WTC11 (cell line): ENCODE data around the gene HYAL1. TPM values are rescaled to one million over a fixed set of nuclear protein-coding genes. Genes with fewer than 3 reads are reported as not detected.

Experiments
- ATAC-seq: fragments of 200-7000 bp; cut with Tn5 transposase; 2 replicates; pipeline ENCODE4 v1.10.0; 2021; ENCODE audit warnings: mild to moderate bottlenecking, moderate library complexity
- CTCF ChIA-PET: fragments of 300-600 bp; sonication (Branson Sonifier 250); formaldehyde crosslinking; loops from one replicate; lab custom pipeline; 2021; ENCODE audit warnings: antibody characterized with exemption; lab: Charles Lee
- POLR2A ChIA-PET: fragments of 350-600 bp; sonication (Branson Sonifier 250); formaldehyde crosslinking; loops from one replicate; lab custom pipeline; 2021; ENCODE audit warnings: antibody characterized with exemption; lab: Charles Lee
- DNase-seq: peaks from one replicate; pipeline ENCODE4 v3.0.0; 2021; ENCODE audit warnings: low spot score
- H3K27ac Mint-ChIP-seq: 2 replicates; pipeline ENCODE4 v1.8.0; 2021; ENCODE audit warnings: mixed read lengths
- H3K27me3 Mint-ChIP-seq: 2 replicates; pipeline ENCODE4 v1.8.0; 2021; ENCODE audit warnings: low read depth, mild to moderate bottlenecking, moderate library complexity, mixed read lengths
- H3K36me3 Mint-ChIP-seq: 2 replicates; pipeline ENCODE4 v1.8.0; 2021; ENCODE audit warnings: mixed read lengths
- H3K4me1 Mint-ChIP-seq: 2 replicates; pipeline ENCODE4 v1.8.0; 2022; ENCODE audit warnings: mixed read lengths
- H3K4me3 Mint-ChIP-seq: 2 replicates; pipeline ENCODE4 v1.8.0; 2021; ENCODE audit warnings: mild to moderate bottlenecking, moderate library complexity, mixed read lengths
- H3K9me3 Mint-ChIP-seq: 2 replicates; pipeline ENCODE4 v1.8.0; 2021; ENCODE audit warnings: mixed read lengths
- ATF6 ChIP-seq: sonication (generic); formaldehyde crosslinking; IDR thresholded peaks from 2 replicates; pipeline ENCODE4 v1.8.1; 2023; ENCODE audit warnings: mild to moderate bottlenecking, missing genetic modification reagents
- CTCF ChIP-seq: fragments of 200-600 bp; IDR thresholded peaks from 2 replicates; pipeline ENCODE4 v1.8.0; 2022; ENCODE audit warnings: antibody characterized with exemption
- E2F5 ChIP-seq: sonication (generic); formaldehyde crosslinking; IDR thresholded peaks from 2 replicates; pipeline ENCODE4 v1.8.1; 2022; ENCODE audit warnings: mild to moderate bottlenecking, moderate library complexity, missing genetic modification reagents
- ESRRA ChIP-seq: sonication (generic); formaldehyde crosslinking; IDR thresholded peaks from 2 replicates; pipeline ENCODE4 v1.8.1; 2022; ENCODE audit warnings: mild to moderate bottlenecking, missing genetic modification reagents, borderline replicate concordance
- FOXJ3 ChIP-seq: sonication (generic); formaldehyde crosslinking; IDR thresholded peaks from 2 replicates; pipeline ENCODE4 v1.9.0; 2021; ENCODE audit warnings: missing genetic modification reagents, mild to moderate bottlenecking, borderline replicate concordance
- HMGA2 ChIP-seq: fragments of 250-450 bp; sonication (Bioruptor Pico); IDR thresholded peaks from 2 replicates; pipeline ENCODE4 v1.4.0; 2021; ENCODE audit warnings: mild to moderate bottlenecking, moderate library complexity
- KAT7 ChIP-seq: sonication (generic); formaldehyde crosslinking; IDR thresholded peaks from 2 replicates; pipeline ENCODE4 v1.8.1; 2023; ENCODE audit warnings: missing genetic modification reagents, mild to moderate bottlenecking, borderline replicate concordance
- MAX ChIP-seq: sonication (generic); formaldehyde crosslinking; IDR thresholded peaks from 2 replicates; pipeline ENCODE4 v1.8.0; 2022; ENCODE audit warnings: mild to moderate bottlenecking, missing genetic modification reagents
- MLX ChIP-seq: sonication (generic); formaldehyde crosslinking; IDR thresholded peaks from 2 replicates; pipeline ENCODE4 v1.8.1; 2023; ENCODE audit warnings: mild to moderate bottlenecking, missing genetic modification reagents, moderate library complexity
- NFATC4 ChIP-seq: fragments of 250-450 bp; sonication (Bioruptor Pico); IDR thresholded peaks from 2 replicates; pipeline ENCODE4 v1.9.0; 2021; ENCODE audit warnings: mild to moderate bottlenecking
- NFE2L1 ChIP-seq: sonication (generic); formaldehyde crosslinking; IDR thresholded peaks from 2 replicates; pipeline ENCODE4 v1.8.1; 2023; ENCODE audit warnings: missing genetic modification reagents
- NFYB ChIP-seq: sonication (generic); formaldehyde crosslinking; conservative IDR thresholded peaks from 2 replicates; pipeline ENCODE4 v1.8.0; 2022; ENCODE audit warnings: low read depth, missing genetic modification reagents
- NR1H2 ChIP-seq: sonication (generic); formaldehyde crosslinking; IDR thresholded peaks from 2 replicates; pipeline ENCODE4 v1.9.0; 2021; ENCODE audit warnings: mild to moderate bottlenecking, moderate library complexity, missing genetic modification reagents
- RORB ChIP-seq: fragments of 250-450 bp; sonication (Bioruptor Pico); IDR thresholded peaks from 2 replicates; pipeline ENCODE4 v1.9.0; 2021; ENCODE audit warnings: mild to moderate bottlenecking
- TCF7 ChIP-seq: sonication (generic); formaldehyde crosslinking; IDR thresholded peaks from 2 replicates; pipeline ENCODE4 v1.8.0; 2022; ENCODE audit warnings: mild to moderate bottlenecking, low read depth, missing genetic modification reagents, moderate library complexity
- ZNF138 ChIP-seq: sonication (generic); formaldehyde crosslinking; conservative IDR thresholded peaks from 2 replicates; pipeline ENCODE4 v1.8.1; 2022; ENCODE audit warnings: mild to moderate bottlenecking, moderate library complexity, missing genetic modification reagents
- ZNF219 ChIP-seq: sonication (generic); formaldehyde crosslinking; IDR thresholded peaks from 2 replicates; pipeline ENCODE4 v1.8.0; 2023; ENCODE audit warnings: missing genetic modification reagents, mild to moderate bottlenecking, borderline replicate concordance
- ZNF396 ChIP-seq: fragments of 250-450 bp; sonication (Bioruptor Pico); IDR thresholded peaks from 2 replicates; pipeline ENCODE4 v1.8.0; 2021; ENCODE audit warnings: mild to moderate bottlenecking, moderate library complexity, borderline replicate concordance
- ZNF532 ChIP-seq: fragments of 250-450 bp; sonication (Bioruptor Pico); IDR thresholded peaks from 2 replicates; pipeline ENCODE4 v1.9.0; 2021; ENCODE audit warnings: mild to moderate bottlenecking, borderline replicate concordance
- total RNA-seq: library from RNA; stranded (reverse); gene quantifications from 3 replicates; pipeline ENCODE4 v1.2.3, GENCODE V29; 2021

Gene HYAL1
- total RNA-seq, 1 experiment from 2014 or later: 3.4 TPM

GRCh38 chr3:50334339-50335075 lies 31.1 kb upstream of the HYAL1 start (continued):
- TF ChIP-seq MAX (CRISPR knock-in tag) (no peak), HMGA2 (CRISPR knock-in tag) (no peak)

GRCh38 chr3:50333744-50334328 lies 30.5 kb upstream of the HYAL1 start:
- peaks cover 24% of the 10 kb centered on the region for H3K36me3 Mint-ChIP-seq
- ATAC-seq (no peak), DNase-seq (no peak)
- H3K4me3 Mint-ChIP-seq: no peak overlapping the region
- CTCF ChIA-PET: no interaction called here
- POLR2A ChIA-PET: no interaction called here
- H3K27ac Mint-ChIP-seq: peak overlapping the region; percentile 36
- peaks cover 10% of the 10 kb centered on the region for H3K27me3 Mint-ChIP-seq
- TF ChIP-seq ATF6 (CRISPR knock-in tag): no peak
- TF ChIP-seq NFATC4 (CRISPR knock-in tag): no peak
- TF ChIP-seq MLX: no peak
- no peak for TF ChIP-seq NFYB (CRISPR knock-in tag)
- peaks cover 20% of the 10 kb centered on the region for H3K4me1 Mint-ChIP-seq
- H3K9me3 Mint-ChIP-seq: no peaks in the 10 kb centered on the region

GRCh38 chr3:50331364-50331907 lies 28.1 kb upstream of the HYAL1 start:
- ChIA-PET POLR2A (no interaction called here), CTCF (interaction anchor here (0.8 kb wide), 1 partner anchor 15 kb away, joined by 6 read pairs; no protein-coding TSS in a partner anchor)
- no peak overlapping the region for H3K27ac Mint-ChIP-seq
- no peaks in the 10 kb centered on the region for H3K9me3 Mint-ChIP-seq
- no peak for DNase-seq
- no peak overlapping the region for H3K4me3 Mint-ChIP-seq
- no peak for ATAC-seq
- no peaks in the 10 kb centered on the region for H3K27me3 Mint-ChIP-seq
- H3K36me3 Mint-ChIP-seq: peaks cover 24% of the 10 kb centered on the region
- TF ChIP-seq NFATC4 (CRISPR knock-in tag) (no peak), ESRRA (no peak), NFYB (CRISPR knock-in tag) (no peak), E2F5 (CRISPR knock-in tag) (no peak), KAT7 (CRISPR knock-in tag) (no peak), NR1H2 (no peak), ZNF532 (CRISPR knock-in tag) (no peak), ZNF219 (no peak), TCF7 (CRISPR knock-in tag) (no peak), CTCF (no peak), RORB (CRISPR knock-in tag) (no peak), FOXJ3 (CRISPR knock-in tag) (no peak), ZNF138 (CRISPR knock-in tag) (no peak), ZNF396 (no peak), NFE2L1 (no peak)
- peaks cover 15% of the 10 kb centered on the region for H3K4me1 Mint-ChIP-seq
